HepG2 (cell line): ENCODE results near the gene JPH3. TPM values are rescaled to one million over a fixed set of nuclear protein-coding genes. Genes with fewer than 3 reads are reported as not detected.

ENCODE experiments used
- GABPB1 ChIP-seq: IDR thresholded peaks from 2 replicates; pipeline ENCODE4 v1.6.1; 2016; ENCODE audit warnings: mild to moderate bottlenecking, missing genetic modification reagents, moderate library complexity, missing compliant biosample characterization
- GATAD1 ChIP-seq: IDR thresholded peaks from 2 replicates; pipeline ENCODE4 v1.6.1; 2016; ENCODE audit warnings: missing genetic modification reagents, missing compliant biosample characterization
- KAT2B ChIP-seq: fragments of 150-350 bp; IDR thresholded peaks from 2 replicates; pipeline ENCODE4 v1.6.1; 2014; ENCODE audit warnings: low read depth, low read length, borderline replicate concordance
- MBD4 ChIP-seq: IDR thresholded peaks from 2 replicates; pipeline ENCODE4 v1.6.1; 2012; ENCODE audit warnings: low read length, inconsistent platforms, borderline replicate concordance
- MIER2 ChIP-seq: IDR thresholded peaks from 2 replicates; pipeline ENCODE4 v1.6.1; 2016; ENCODE audit warnings: missing biosample characterization, missing genetic modification reagents
- ZHX2 ChIP-seq, 2 experiments: sonication (generic) in 1 of 2; formaldehyde crosslinking in 1 of 2; IDR thresholded peaks; 2 replicates each; pipeline versions ENCODE4 v1.6.1 to v1.9.0; 2014 to 2022; ENCODE audit warnings: antibody characterized with exemption in 1 of 2, borderline replicate concordance in 1 of 2, inconsistent platforms in 1 of 2, low read depth in 1 of 2, missing genetic modification reagents in 1 of 2
- ZNF331 ChIP-seq: sonication (generic); formaldehyde crosslinking; IDR thresholded peaks from 2 replicates; pipeline ENCODE4 v1.4.0; 2020; ENCODE audit warnings: missing genetic modification reagents
- ZNF335 ChIP-seq: sonication (generic); formaldehyde crosslinking; IDR thresholded peaks from 2 replicates; pipeline ENCODE4 v1.4.0; 2020; ENCODE audit warnings: missing genetic modification reagents
- ZNF382 ChIP-seq: sonication (generic); formaldehyde crosslinking; IDR thresholded peaks from 2 replicates; pipeline ENCODE4 v1.5.0; 2020; ENCODE audit warnings: missing genetic modification reagents, mild to moderate bottlenecking, borderline replicate concordance
- ZNF441 ChIP-seq: sonication (generic); formaldehyde crosslinking; IDR thresholded peaks from 2 replicates; pipeline ENCODE4 v1.7.0; 2021; ENCODE audit warnings: missing genetic modification reagents, borderline replicate concordance
- ZNF691 ChIP-seq: sonication (generic); formaldehyde crosslinking; IDR thresholded peaks from 2 replicates; pipeline ENCODE4 v1.4.0; 2020; ENCODE audit warnings: missing genetic modification reagents, low read depth, mild to moderate bottlenecking, borderline replicate concordance
- ZNF841 ChIP-seq: sonication (generic); formaldehyde crosslinking; IDR thresholded peaks from 2 replicates; pipeline ENCODE4 v1.8.1; 2023; ENCODE audit warnings: missing genetic modification reagents, borderline replicate concordance
- polyA plus RNA-seq, 8 experiments: library from polyadenylated mRNA; depleted of rRNA in 3 of 8; stranded (reverse) in 7 of 8; unstranded in 1 of 8; fragments of >200 nt; fragmentation: Illumina TruSeq in 4 of 8; extraction: Trizol in 4 of 8; gene quantifications; 2 replicates each; pipeline versions ENCODE4 v1.2.1 to v1.2.3, GENCODE V29; 2011 to 2016; ENCODE audit warnings: low read depth in 4 of 8, missing spikeins in 1 of 8, mixed read lengths in 1 of 8; ENCODE audit not compliant: insufficient read depth in 1 of 8
- total RNA-seq, 5 experiments: library from RNA; depleted of rRNA; stranded (reverse); fragments of >200 nt; fragmentation: Illumina TruSeq; extraction: Trizol; gene quantifications; 2 replicates each; pipeline ENCODE4 v1.2.3, GENCODE V29; 2016; ENCODE audit warnings: low read depth in 1 of 5
- TF ChIP-seq, protein P1 (sequence below): sonication (generic); formaldehyde crosslinking; IDR thresholded peaks from 2 replicates; pipeline ENCODE4 v1.5.0; 2020; ENCODE audit warnings: missing genetic modification reagents
- TF ChIP-seq, protein P2 (sequence below): sonication (generic); formaldehyde crosslinking; IDR thresholded peaks from 2 replicates; pipeline ENCODE4 v1.9.0; 2021; ENCODE audit warnings: missing genetic modification reagents, borderline replicate concordance
- TF ChIP-seq, protein P3 (sequence below): sonication (generic); formaldehyde crosslinking; IDR thresholded peaks from 2 replicates; pipeline ENCODE4 v1.4.0; 2020; ENCODE audit warnings: mild to moderate bottlenecking, missing genetic modification reagents
- TF ChIP-seq, protein P4 (sequence below): sonication (generic); formaldehyde crosslinking; conservative IDR thresholded peaks from 2 replicates; pipeline ENCODE4 v1.4.0; 2020; ENCODE audit warnings: missing genetic modification reagents

JPH3 gene
- total and polyA plus RNA-seq, 2 of the 13 experiments (the other 11 are each of a cell fraction or from before 2014, with no cell fraction given), result not detected

DNA sequence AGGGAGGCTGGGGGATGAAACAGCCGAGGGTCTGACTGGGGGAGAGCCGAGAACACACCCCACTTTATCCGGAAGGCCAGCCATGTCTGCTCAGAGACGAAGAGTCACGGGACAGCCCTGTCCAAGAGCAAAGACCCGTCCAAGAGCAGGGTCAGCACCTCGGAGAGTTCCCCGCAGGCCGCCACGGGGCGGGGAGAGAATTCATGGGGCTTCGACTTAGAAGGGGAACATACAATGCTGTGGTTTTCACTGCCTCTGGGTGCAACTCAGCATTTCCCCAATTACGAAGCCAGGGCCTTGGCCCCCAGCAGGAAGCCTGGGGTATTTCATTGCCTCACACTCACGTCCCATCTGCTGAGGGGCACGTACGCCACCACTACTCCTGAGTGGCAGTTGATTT, 59.3 kb downstream of the JPH3 start (continued):
- TF ChIP-seq, protein P1, sequence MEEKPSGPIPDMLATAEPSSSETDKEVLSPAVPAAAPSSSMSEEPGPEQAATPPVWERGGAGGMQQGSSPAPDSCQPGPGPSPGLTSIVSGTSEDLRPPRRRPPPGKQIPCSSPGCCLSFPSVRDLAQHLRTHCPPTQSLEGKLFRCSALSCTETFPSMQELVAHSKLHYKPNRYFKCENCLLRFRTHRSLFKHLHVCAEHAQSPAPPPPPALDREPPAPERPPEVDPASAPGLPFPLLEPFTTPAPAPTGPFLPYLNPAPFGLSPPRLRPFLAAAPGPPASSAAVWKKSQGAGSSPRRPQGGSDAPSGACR (CRISPR knock-in tag), result no peak
- TF ChIP-seq ZHX2 (IDR thresholded peaks at IDR 0.05; ENCODE audit: low read depth) (no peak), ZHX2 (CRISPR knock-in tag; IDR thresholded peaks at IDR 0.05; ENCODE audit: borderline replicate concordance) (0 out of 2 replicates have a peak, but pooled peaks have one; percentile 31), GABPB1 (0 out of 2 replicates have a peak, but pooled peaks have one; percentile 20), ZNF331 (peak; percentile 79), ZNF841 (CRISPR knock-in tag) (peak; percentile 67; the same call in 1 of the 2 replicates), GATAD1 (CRISPR knock-in tag) (peak; percentile 38; the same call in 1 of the 2 replicates), ZNF335 (CRISPR knock-in tag) (0 out of 2 replicates have a peak, but pooled peaks have one; percentile 76), ZNF441 (CRISPR knock-in tag) (peak; percentile 69; the same call in 1 of the 2 replicates), ZNF382 (CRISPR knock-in tag) (no peak), MIER2 (CRISPR knock-in tag) (peak; percentile 98), MBD4 (no peak), ZNF691 (CRISPR knock-in tag) (0 out of 2 replicates have a peak, but pooled peaks have one; percentile 26), KAT2B (no peak)
- TF ChIP-seq, protein P2, sequence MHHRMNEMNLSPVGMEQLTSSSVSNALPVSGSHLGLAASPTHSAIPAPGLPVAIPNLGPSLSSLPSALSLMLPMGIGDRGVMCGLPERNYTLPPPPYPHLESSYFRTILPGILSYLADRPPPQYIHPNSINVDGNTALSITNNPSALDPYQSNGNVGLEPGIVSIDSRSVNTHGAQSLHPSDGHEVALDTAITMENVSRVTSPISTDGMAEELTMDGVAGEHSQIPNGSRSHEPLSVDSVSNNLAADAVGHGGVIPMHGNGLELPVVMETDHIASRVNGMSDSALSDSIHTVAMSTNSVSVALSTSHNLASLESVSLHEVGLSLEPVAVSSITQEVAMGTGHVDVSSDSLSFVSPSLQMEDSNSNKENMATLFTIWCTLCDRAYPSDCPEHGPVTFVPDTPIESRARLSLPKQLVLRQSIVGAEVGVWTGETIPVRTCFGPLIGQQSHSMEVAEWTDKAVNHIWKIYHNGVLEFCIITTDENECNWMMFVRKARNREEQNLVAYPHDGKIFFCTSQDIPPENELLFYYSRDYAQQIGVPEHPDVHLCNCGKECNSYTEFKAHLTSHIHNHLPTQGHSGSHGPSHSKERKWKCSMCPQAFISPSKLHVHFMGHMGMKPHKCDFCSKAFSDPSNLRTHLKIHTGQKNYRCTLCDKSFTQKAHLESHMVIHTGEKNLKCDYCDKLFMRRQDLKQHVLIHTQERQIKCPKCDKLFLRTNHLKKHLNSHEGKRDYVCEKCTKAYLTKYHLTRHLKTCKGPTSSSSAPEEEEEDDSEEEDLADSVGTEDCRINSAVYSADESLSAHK (CRISPR knock-in tag), result 0 out of 2 replicates have a peak, but pooled peaks have one; percentile 91
- TF ChIP-seq, protein P3, sequence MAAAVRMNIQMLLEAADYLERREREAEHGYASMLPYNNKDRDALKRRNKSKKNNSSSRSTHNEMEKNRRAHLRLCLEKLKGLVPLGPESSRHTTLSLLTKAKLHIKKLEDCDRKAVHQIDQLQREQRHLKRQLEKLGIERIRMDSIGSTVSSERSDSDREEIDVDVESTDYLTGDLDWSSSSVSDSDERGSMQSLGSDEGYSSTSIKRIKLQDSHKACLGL (CRISPR knock-in tag), result peak; percentile 70
- TF ChIP-seq, protein P4, sequence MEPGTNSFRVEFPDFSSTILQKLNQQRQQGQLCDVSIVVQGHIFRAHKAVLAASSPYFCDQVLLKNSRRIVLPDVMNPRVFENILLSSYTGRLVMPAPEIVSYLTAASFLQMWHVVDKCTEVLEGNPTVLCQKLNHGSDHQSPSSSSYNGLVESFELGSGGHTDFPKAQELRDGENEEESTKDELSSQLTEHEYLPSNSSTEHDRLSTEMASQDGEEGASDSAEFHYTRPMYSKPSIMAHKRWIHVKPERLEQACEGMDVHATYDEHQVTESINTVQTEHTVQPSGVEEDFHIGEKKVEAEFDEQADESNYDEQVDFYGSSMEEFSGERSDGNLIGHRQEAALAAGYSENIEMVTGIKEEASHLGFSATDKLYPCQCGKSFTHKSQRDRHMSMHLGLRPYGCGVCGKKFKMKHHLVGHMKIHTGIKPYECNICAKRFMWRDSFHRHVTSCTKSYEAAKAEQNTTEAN (CRISPR knock-in tag), result peak; percentile 81
